CD8-positive, alpha-beta memory T cell (primary cell): ENCODE data around the gene PEX26. TPM values are rescaled to one million over a fixed set of nuclear protein-coding genes. Genes with fewer than 3 reads are reported as not detected.

Experiments used
- CTCF ChIA-PET: fragments of 350-600 bp; sonication (Branson Sonifier 250); formaldehyde crosslinking; loops from one replicate; lab custom pipeline; 2021; ENCODE audit warnings: antibody characterized with exemption; lab: Charles Lee
- POLR2A ChIA-PET: fragments of 350-600 bp; sonication (Branson Sonifier 250); formaldehyde crosslinking; loops from one replicate; lab custom pipeline; 2021; ENCODE audit warnings: antibody characterized with exemption; lab: Charles Lee
- DNase-seq, 5 donors: peaks; one replicate each; pipeline versions ENCODE4 v3.0.0 to v3.0.0-alpha.2; 2020 to 2022; ENCODE audit warnings: mixed read lengths in 1 of 5
- H3K27ac ChIP-seq: one replicate; pipeline ENCODE4 v1.7.0; 2013; ENCODE audit warnings: low read depth, mild to moderate bottlenecking, low read length, moderate library complexity
- H3K27me3 ChIP-seq: 2 replicates; pipeline ENCODE4 v1.7.0; 2013; ENCODE audit warnings: low read length, mild to moderate bottlenecking; ENCODE audit not compliant: insufficient read depth, poor library complexity, severe bottlenecking
- H3K36me3 ChIP-seq: 2 replicates; pipeline ENCODE4 v1.7.0; 2013; ENCODE audit warnings: mild to moderate bottlenecking, low read length, moderate library complexity; ENCODE audit not compliant: insufficient read depth
- H3K4me1 ChIP-seq: 2 replicates; pipeline ENCODE4 v1.7.0; 2013; ENCODE audit warnings: mild to moderate bottlenecking, low read length, moderate library complexity; ENCODE audit not compliant: insufficient read depth
- H3K4me3 ChIP-seq: 2 replicates; pipeline ENCODE4 v1.7.0; 2013; ENCODE audit warnings: mild to moderate bottlenecking, low read length
- H3K9me3 ChIP-seq: 2 replicates; pipeline ENCODE4 v1.7.0; 2013; ENCODE audit warnings: mild to moderate bottlenecking, low read length
- H3K27ac Mint-ChIP-seq, 8 donors: one replicate each; pipeline ENCODE4 v1.8.0; 2020 to 2021; ENCODE audit warnings: mixed read lengths in 8 of 8, mild to moderate bottlenecking in 6 of 8, inconsistent platforms in 3 of 8, moderate library complexity in 3 of 8
- H3K27me3 Mint-ChIP-seq, 2 donors: one replicate each; pipeline ENCODE4 v1.8.0; 2020 to 2021; ENCODE audit warnings: mixed read lengths in 2 of 2, mild to moderate bottlenecking in 1 of 2, moderate library complexity in 1 of 2
- H3K36me3 Mint-ChIP-seq, 3 donors: one replicate each; pipeline ENCODE4 v1.8.0; 2020 to 2021; ENCODE audit warnings: mixed read lengths in 3 of 3, inconsistent platforms in 1 of 3, mild to moderate bottlenecking in 1 of 3
- H3K4me1 Mint-ChIP-seq, 3 donors: one replicate each; pipeline ENCODE4 v1.8.0; 2020 to 2021; ENCODE audit warnings: mixed read lengths in 3 of 3, inconsistent platforms in 1 of 3, mild to moderate bottlenecking in 1 of 3
- H3K4me3 Mint-ChIP-seq, 7 donors: one replicate each; pipeline ENCODE4 v1.8.0; 2020 to 2021; ENCODE audit warnings: mixed read lengths in 7 of 7, mild to moderate bottlenecking in 6 of 7, moderate library complexity in 4 of 7, inconsistent platforms in 2 of 7
- H3K9me3 Mint-ChIP-seq, 5 donors: one replicate each; pipeline ENCODE4 v1.8.0; 2020 to 2022; ENCODE audit warnings: mixed read lengths in 5 of 5, mild to moderate bottlenecking in 3 of 5, moderate library complexity in 2 of 5, inconsistent platforms in 1 of 5
- polyA plus RNA-seq: library from polyadenylated mRNA; unstranded; fragments of 300-500 nt; fragmentation: Illumina TruSeq; gene quantifications from one replicate; pipeline ENCODE4 v1.2.3, GENCODE V29; 2021
- total RNA-seq, 2 experiments: library from RNA; stranded (reverse); gene quantifications; one replicate each; pipeline ENCODE4 v1.2.3, GENCODE V29; 2021

The PEX26 gene
- 10 to 100 TPM; 56.7 to 59.3 TPM for total RNA-seq
- polyA plus RNA-seq, result 6.0 TPM

DNA sequence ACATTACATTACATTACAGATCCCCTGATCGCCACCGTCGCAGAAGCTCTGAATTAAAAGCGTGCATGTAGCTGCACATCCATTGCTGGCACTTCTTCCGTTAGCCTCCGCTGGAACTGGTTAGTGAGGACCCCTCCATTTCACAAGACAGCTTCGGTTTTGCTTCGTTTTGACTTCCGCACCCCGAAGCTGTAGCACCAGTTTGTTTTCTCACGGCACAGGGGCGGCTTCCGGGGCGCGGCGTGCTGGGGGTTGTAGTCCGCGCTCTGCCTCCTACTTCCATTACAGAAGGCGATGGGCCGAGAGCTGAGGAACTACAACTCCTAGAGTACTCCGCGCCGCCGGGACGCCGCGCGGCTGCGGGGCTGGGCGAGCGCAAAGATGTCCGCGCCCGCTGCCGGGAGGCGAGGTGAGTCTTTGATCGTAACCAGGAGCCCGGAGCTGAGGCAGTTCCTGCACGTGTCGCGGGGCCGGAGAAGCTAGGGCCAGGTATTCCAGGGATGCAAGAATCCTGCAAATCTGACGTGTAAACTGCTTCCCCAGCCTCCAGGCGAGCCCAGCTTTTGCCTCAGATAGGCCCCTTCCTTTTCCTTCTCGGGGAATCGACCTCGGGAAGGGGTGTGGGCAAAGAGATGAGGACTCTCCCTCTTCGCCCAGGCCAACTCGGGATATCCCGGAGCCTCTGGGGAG is at the start of gene PEX26:
PEX26 (plus strand) TSS at position 352 of the 690 bp plus-strand sequence. CDS start 387 bp downstream, outside the sequence.
- Histone ChIP-seq H3K4me3 (peak within 1 kb of the TSS; percentile 93), H3K9me3 (no peaks in the 10 kb centered on the region), H3K27me3 (no peaks in the 10 kb centered on the region), H3K36me3 (peaks cover 8% of the 10 kb centered on the region), H3K27ac (peak within 1 kb of the TSS; percentile 84), H3K4me1 (peaks cover 37% of the 10 kb centered on the region)
- peak within 1 kb of the TSS; percentile 91 to 99 (median 95) for H3K4me3 Mint-ChIP-seq
- DNase-seq, result peak; percentile 91 to 96 (median 93)
- peaks cover 5 to 43% (median 22%) of the 10 kb centered on the region in 3 donors for H3K36me3 Mint-ChIP-seq
- CTCF ChIA-PET, result interaction anchor here (0.8 to 7.4 kb wide), 5 partner anchors 74 to 906 kb away, joined by 3 to 115 read pairs (median 4); no protein-coding TSS in a partner anchor
- peaks cover 54 to 63% (median 62%) of the 10 kb centered on the region in 3 donors for H3K4me1 Mint-ChIP-seq
- peak within 1 kb of the TSS; percentile 92 to 100 (median 97) for H3K27ac Mint-ChIP-seq
- no peaks in the 10 kb centered on the region for H3K27me3 Mint-ChIP-seq
- H3K9me3 Mint-ChIP-seq, result no peaks in the 10 kb centered on the region
- POLR2A ChIA-PET, result interaction anchor here (1.1 to 2.0 kb wide), 3 partner anchors 14 to 439 kb away, joined by 4 to 24 read pairs (median 4); partner anchors contain the start of genes BCL2L13 and USP18

DNA sequence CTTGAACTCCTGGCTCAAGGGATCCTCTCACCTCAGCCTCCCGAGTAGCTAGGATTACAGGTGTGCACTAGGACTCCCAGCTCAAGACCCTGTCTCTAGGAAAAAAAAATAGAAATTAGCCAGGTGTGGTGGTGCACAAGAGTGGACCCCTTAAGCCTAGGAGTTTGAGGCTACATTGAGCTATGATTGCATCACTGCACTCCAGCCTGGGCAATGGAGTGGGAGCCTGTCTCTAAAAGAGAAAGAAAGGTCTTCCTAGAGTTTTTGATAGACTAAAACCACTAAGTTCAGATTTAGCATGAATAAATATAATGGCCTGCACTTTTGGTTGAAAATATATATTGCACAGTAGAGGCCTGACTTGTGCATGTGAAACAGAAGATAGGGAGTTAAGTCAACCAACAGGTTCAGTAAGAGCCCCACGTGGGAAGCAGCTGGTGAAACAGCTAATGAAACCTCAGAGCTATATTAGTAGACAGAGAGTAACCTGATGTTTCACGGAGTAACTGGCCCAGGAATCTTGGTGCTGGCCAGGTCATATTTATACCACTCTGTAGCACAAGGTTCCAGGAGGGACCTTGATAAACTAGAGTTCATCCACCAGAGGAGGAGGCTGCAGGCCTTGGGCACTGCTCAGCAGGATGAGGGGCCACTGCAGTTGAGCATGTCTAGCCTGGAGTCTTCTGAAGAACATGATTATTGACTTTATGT is 48.8 kb upstream of the PEX26 start:
- Histone ChIP-seq H3K27me3 (peaks cover 13% of the 10 kb centered on the region), H3K36me3 (no peaks in the 10 kb centered on the region), H3K4me1 (no peaks in the 10 kb centered on the region), H3K27ac (no peak overlapping the region), H3K9me3 (no peaks in the 10 kb centered on the region), H3K4me3 (no peak overlapping the region)
- Mint-ChIP-seq H3K27ac (peak overlapping the region in 1 of 8 donors; percentile 47), H3K4me1 (peaks cover 5 to 10% (median 7%) of the 10 kb centered on the region in 3 donors), H3K4me3 (no peak overlapping the region), H3K27me3 (peaks cover 11 to 35% of the 10 kb centered on the region in 2 donors), H3K9me3 (no peaks in the 10 kb centered on the region), H3K36me3 (no peaks in the 10 kb centered on the region)
- CTCF ChIA-PET, result interaction anchor here (0.6 to 2.1 kb wide), 3 partner anchors 47 to 198 kb away, joined by 3 to 5 read pairs (median 3); no protein-coding TSS in a partner anchor
- POLR2A ChIA-PET, result no interaction called here
- no peak for DNase-seq

DNA sequence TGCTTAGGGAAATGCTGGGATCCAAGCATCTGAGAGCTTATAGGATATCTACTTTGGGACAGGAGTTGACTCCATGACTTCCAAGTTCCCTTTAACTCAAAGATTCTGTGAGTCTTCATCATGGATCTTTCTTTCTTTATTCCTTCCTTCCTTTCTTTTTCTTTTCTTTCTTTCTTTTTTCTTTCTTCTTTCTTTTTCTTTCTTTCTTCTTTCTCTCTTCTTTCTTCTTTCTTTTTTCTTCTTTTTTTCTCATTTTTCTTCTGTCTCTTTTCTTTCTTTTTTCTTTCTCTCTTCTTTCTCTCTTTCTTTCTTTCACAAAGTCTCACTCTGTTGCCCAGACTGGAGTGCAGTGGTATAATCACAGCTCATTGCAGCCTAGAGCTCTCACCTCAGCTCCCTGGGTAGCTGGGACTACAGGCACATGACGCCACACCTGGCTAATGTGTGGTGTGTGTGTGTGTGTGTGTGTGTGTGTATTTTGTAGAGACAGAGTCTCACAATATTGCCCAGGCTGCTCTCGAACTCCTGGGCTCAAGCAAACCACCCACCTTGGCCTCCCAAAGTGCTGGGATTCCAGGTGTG is 48.0 kb upstream of the PEX26 start:
- Mint-ChIP-seq H3K27me3 (peaks cover 11 to 37% of the 10 kb centered on the region in 2 donors), H3K4me1 (peaks cover under 1 to 5% (median 4%) of the 10 kb centered on the region in 3 donors), H3K9me3 (no peaks in the 10 kb centered on the region), H3K4me3 (no peak overlapping the region), H3K27ac (no peak overlapping the region), H3K36me3 (no peaks in the 10 kb centered on the region)
- Histone ChIP-seq H3K4me3 (no peak overlapping the region), H3K27me3 (peaks cover 10% of the 10 kb centered on the region), H3K9me3 (no peaks in the 10 kb centered on the region), H3K36me3 (no peaks in the 10 kb centered on the region), H3K4me1 (no peaks in the 10 kb centered on the region), H3K27ac (no peak overlapping the region)
- DNase-seq, result no peak
- CTCF ChIA-PET, result interaction anchor here (2.1 kb wide), 1 partner anchor 199 kb away, joined by 5 read pairs; no protein-coding TSS in a partner anchor
- POLR2A ChIA-PET, result no interaction called here

DNA sequence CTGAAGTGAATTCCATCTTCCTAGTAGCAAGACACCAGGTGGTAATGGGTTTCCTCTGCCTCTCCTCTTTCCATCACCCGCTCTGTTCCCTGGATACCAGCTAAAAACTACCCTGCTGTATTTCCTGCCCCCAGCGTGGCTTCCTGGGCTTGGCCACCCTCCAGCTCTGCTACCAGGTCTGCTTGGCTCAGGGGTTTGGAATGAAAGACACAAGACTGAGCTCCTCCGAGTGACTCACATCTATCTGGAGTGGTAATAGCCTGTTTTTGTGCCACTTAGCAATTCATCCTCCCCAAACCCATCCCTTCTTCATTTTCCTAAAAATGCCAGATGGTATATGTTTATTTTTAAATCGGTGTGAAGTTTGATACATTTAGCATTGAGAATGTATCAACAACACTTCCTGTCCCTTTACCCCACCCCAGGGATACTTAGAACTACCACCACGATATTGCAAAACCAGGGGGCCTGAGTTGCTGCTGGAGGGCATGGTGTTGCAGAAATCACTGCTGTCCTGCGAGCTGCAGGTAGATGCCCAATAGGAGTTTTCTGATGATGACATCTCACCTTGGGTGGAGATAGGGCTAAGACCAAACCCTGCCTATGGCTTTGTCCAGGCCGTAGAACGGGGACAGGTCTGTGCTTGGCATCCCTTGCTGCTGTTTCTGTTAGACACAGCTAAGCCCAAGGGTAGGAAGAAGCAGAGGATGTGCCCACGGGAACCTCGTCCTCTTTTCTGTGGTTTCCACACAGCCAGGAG is 45.9 kb upstream of the PEX26 start:
- H3K4me3 Mint-ChIP-seq, result no peak overlapping the region
- Histone ChIP-seq H3K9me3 (no peaks in the 10 kb centered on the region), H3K4me3 (no peak overlapping the region), H3K27me3 (no peaks in the 10 kb centered on the region), H3K4me1 (no peaks in the 10 kb centered on the region), H3K27ac (no peak overlapping the region), H3K36me3 (no peaks in the 10 kb centered on the region)
- peaks cover 4 to 21% of the 10 kb centered on the region in 2 donors for H3K27me3 Mint-ChIP-seq
- no peak overlapping the region for H3K27ac Mint-ChIP-seq
- POLR2A ChIA-PET, result no interaction called here
- no peaks in the 10 kb centered on the region for H3K36me3 Mint-ChIP-seq
- no peaks in the 10 kb centered on the region for H3K9me3 Mint-ChIP-seq
- no peak for DNase-seq
- CTCF ChIA-PET, result no interaction called here
- no peaks in the 10 kb centered on the region for H3K4me1 Mint-ChIP-seq

DNA sequence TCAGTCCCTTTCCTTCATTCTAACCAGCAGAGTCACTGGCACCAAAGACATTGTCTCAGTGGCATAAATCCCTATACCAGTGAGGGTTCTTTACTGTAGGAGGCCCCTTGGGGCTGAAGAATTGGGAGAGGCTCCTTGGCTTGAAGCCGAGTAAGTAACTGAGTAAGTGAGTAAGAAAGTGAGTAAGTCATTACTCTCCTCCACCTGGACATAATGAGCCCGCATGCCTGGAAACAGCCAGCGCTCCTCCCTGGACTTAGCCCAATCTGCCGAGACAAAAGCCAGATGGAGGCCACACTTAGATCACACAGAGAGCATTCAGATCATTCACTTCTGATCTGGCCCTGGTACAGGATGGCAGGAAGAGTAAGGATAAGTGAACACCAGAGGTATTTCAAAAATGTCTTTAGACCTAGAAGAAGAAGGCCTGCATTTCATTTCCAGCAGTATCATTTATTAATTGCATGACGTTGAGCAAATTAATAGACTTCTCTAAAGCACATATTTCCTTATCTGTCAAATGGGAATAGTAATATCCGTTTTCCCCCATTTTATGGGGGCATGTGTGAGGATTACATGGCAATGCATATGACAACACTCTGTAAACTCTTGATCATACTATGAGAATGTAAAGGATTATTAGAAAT is 45.2 kb upstream of the PEX26 start:
- H3K27me3 ChIP-seq, result no peaks in the 10 kb centered on the region
- Mint-ChIP-seq H3K4me3 (no peak overlapping the region), H3K36me3 (no peaks in the 10 kb centered on the region), H3K27me3 (peaks cover 4 to 15% of the 10 kb centered on the region in 2 donors), H3K4me1 (no peaks in the 10 kb centered on the region), H3K27ac (no peak overlapping the region), H3K9me3 (no peaks in the 10 kb centered on the region)
- no peak for DNase-seq
- no peak overlapping the region for H3K27ac ChIP-seq
- ChIA-PET POLR2A (no interaction called here), CTCF (interaction anchor here (1.3 kb wide), 1 partner anchor 25 kb away, joined by 3 read pairs; no protein-coding TSS in a partner anchor)
- H3K4me1 ChIP-seq, result no peaks in the 10 kb centered on the region
- no peak overlapping the region for H3K4me3 ChIP-seq
- no peaks in the 10 kb centered on the region for H3K9me3 ChIP-seq
- H3K36me3 ChIP-seq, result no peaks in the 10 kb centered on the region

DNA sequence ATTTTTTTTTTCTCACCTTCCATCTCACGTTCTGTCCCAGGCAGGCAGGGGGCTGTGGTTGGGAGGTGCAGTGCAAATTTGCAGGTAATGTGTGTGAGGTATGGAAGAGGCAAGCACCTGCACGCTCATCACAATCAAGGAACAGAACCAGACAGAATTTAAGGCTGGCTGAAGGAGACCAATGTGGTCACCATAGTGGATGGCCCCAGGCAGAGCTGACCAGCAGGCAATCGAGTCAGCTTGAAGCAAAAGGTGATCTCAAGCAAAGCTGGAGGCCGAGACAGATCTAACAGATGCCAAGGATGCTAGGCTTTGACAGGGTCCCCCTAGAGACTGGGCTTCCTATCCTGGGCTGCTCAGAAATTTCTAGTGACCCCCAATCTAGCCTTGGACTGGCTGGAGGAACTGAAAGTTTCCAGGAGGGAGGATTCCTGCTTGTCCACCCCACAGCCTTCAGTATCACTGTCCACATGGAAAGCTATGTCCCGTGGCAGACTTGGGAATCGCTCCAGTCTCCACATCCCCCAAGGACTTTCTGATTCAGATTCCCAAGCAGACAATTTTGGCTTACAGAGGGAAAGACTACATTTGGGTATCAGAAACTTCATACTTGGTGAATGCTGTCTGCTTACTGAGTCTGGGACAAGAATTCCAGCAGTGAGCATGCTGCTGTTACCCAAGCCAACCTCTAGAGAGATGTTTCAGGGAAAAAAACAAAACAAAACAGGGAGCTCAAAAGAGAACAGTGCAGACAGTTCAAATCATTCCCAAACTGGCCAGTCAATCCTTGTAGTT is 44.4 kb upstream of the PEX26 start:
- H3K36me3 Mint-ChIP-seq, result no peaks in the 10 kb centered on the region
- Histone ChIP-seq H3K27me3 (no peaks in the 10 kb centered on the region), H3K9me3 (no peaks in the 10 kb centered on the region), H3K4me3 (no peak overlapping the region), H3K4me1 (no peaks in the 10 kb centered on the region), H3K27ac (no peak overlapping the region), H3K36me3 (no peaks in the 10 kb centered on the region)
- ChIA-PET CTCF (interaction anchor here (1.3 kb wide), 1 partner anchor 24 kb away, joined by 3 read pairs; no protein-coding TSS in a partner anchor), POLR2A (no interaction called here)
- no peaks in the 10 kb centered on the region for H3K9me3 Mint-ChIP-seq
- H3K27me3 Mint-ChIP-seq, result peaks cover 0 to 9% of the 10 kb centered on the region in 2 donors
- no peak overlapping the region for H3K27ac Mint-ChIP-seq
- H3K4me3 Mint-ChIP-seq, result no peak overlapping the region
- DNase-seq, result no peak
- no peaks in the 10 kb centered on the region for H3K4me1 Mint-ChIP-seq

DNA sequence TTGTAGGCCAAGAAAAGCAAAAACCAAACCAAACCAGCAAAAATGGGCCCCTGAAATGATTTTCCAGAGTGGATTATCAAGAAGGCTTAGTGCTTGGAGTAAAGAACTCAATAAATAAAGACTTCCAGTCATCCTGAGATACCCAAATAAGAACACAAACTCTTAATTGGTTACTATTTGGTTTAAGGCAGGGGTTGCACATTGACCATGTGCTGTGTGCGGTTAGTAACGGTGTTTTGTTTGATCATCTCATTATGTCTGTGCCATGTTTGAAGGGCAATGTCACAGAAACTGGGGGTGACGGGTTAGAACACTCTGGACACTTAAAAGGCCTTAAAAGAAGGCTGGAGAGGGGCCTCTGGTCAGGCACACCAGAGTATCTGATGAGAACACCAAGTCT is 43.7 kb upstream of the PEX26 start:
- DNase-seq, result no peak
- POLR2A ChIA-PET, result no interaction called here
- Mint-ChIP-seq H3K9me3 (no peaks in the 10 kb centered on the region), H3K27me3 (peaks cover 0 to 10% of the 10 kb centered on the region in 2 donors), H3K4me3 (no peak overlapping the region), H3K36me3 (no peaks in the 10 kb centered on the region), H3K27ac (no peak overlapping the region), H3K4me1 (no peaks in the 10 kb centered on the region)
- Histone ChIP-seq H3K9me3 (no peaks in the 10 kb centered on the region), H3K4me3 (no peak overlapping the region), H3K4me1 (no peaks in the 10 kb centered on the region), H3K27me3 (no peaks in the 10 kb centered on the region), H3K27ac (no peak overlapping the region), H3K36me3 (no peaks in the 10 kb centered on the region)
- CTCF ChIA-PET, result no interaction called here
